HG03196 (cell line): ENCODE data around the gene HLA-DRB1.

Experiments used
- ATAC-seq: cut with Tn5 transposase; IDR thresholded peaks from one replicate; pipeline ENCODE4 v1.9.1; 2021; ENCODE audit not compliant: unreplicated experiment

The HLA-DRB1 gene

DNA sequence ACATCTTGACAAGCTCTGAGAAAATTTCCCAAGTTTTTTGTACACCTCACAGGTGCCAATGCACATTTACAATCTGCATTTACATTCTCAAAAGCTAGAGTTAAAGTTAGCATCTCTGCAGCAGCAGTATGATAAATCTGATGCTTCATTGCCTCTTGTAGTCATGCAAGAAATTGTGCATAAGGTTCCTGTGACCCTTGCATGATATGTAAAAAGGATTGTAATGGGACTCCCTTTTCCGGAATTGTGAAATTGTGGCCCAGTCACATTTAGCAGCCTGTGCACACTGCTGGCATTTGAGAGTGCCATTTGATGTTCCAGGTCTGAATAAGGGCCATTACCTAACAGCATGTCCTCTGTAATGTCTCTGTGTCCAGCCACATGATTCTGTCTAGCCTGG lies 24.1 kb downstream of the HLA-DRB1 start:
- ATAC-seq = no peak

- ATAC-seq = no peak
These were observed 26.7 kb downstream of the HLA-DRB1 start for GRCh38 chr6:32562940-32563339.

DNA sequence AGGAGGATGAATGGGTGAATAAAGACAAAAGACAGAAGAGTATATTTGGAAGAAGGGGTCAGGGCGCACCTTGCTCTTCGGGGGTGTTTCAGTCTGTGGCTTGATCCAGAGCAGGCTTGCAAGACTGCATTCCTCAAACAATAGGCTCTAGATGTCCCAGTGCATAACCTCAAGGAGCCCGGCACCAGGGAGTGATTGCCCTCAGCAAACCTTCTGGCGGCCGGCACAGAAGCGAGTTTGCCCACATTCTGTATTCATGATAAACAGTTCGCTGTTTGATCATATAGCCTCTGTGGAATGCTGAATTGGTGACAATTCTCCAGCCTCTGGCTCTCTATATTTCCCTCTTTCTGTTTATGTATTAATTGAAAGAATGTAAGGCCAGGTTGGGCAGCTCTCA lies 29.9 kb downstream of the HLA-DRB1 start:
- no peak for ATAC-seq

DNA sequence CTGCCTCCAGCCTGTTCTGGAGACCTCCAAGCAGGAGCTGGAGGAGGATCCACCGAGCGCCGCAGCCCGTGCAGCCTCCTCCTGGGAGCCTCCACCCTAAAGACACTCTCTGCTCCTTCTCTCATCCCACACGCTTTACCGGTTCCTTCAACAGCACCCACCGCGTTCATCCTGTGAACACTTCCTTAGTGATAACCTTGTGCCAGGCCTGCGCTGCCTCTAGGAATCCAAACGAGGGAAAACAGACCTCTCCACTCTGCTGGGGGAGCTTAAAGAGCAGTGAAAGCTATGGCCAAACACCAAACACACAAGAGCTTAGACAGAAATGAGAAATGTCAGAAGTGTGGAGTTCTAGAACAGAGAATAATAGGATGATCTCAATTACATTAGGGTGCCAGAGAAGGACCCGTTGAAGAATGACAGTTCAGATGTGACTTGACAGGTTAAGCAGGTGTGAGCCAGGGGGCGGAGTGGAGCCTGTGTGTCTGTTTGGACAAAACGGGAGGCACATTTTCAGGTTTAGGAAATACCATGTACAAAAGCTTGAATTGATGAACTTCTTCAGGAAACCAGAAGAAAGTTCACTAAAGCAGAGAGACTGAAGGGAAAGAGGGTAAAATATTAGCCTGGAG lies 31.1 kb downstream of the HLA-DRB1 start:
- no peak for ATAC-seq

GRCh38 chr6:32554116-32554965 lies 35.3 kb downstream of the HLA-DRB1 start:
- no peak for ATAC-seq

- no peak for ATAC-seq
These were observed 36.5 kb downstream of the HLA-DRB1 start for GRCh38 chr6:32553037-32553742.

GRCh38 chr6:32551410-32551809 lies 38.2 kb downstream of the HLA-DRB1 start:
- no peak for ATAC-seq

DNA sequence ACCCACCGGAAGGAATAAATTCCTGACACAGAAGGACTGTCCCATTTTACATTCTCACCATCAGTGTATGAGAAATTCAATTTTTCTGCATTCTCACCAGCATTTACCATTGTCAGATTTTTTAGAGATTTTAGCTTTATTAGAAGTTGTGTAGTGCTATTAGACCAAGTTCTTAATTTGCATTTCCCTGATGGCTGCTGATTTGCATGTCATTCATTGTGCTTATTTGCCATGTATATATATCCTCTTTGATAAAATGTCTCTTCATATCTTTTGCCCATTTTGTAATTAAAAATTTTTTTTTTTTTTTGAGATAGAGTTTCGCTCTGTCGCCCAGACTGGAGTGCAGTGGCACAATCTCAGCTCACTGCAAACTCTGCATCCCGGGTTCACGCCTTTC lies 49.8 kb downstream of the HLA-DRB1 start:
- no peak for ATAC-seq

- ATAC-seq = peak; percentile 35
These were observed 59.2 kb downstream of the HLA-DRB1 start for GRCh38 chr6:32530431-32530793.

GRCh38 chr6:32529697-32530430 lies 59.8 kb downstream of the HLA-DRB1 start, which contains the start of gene HLA-DRB5:
TSS of gene HLA-DRB5 (minus strand) at chr6:32530287. CDS start at chr6:32530224, 63 bp downstream.
- ATAC-seq = peak; percentile 76
